GM19395 (cell line): Measurements from ENCODE around the gene LRCH1.
A peak's percentile ranks its signal among the peaks of the same experiment; 100 is the strongest.

Source experiments
- ATAC-seq: cut with Tn5 transposase; IDR thresholded peaks from one replicate; pipeline ENCODE4 v1.9.1; 2021; ENCODE audit warnings: mild to moderate bottlenecking, moderate library complexity; ENCODE audit not compliant: unreplicated experiment

Gene LRCH1

DNA sequence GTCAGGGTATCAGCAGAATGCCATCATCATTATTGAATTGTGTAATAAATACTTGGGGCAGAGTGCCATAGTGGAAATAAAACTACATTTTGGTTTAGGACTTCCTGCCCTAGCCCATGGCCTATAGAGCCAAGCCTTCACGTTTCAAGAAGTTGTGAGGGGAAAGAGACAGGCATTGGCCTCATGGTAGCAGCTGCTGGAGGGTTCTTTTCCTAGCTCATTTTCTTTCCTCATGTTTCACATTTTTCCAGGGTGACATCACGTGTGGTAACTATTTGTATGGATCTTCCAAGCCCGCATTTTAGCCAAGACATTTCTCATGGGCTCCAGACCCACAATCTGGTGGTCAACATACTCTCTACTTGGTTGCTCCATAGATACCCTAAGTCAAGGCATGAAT, 80.4 kb downstream of the LRCH1 start:
- no peak for ATAC-seq

DNA sequence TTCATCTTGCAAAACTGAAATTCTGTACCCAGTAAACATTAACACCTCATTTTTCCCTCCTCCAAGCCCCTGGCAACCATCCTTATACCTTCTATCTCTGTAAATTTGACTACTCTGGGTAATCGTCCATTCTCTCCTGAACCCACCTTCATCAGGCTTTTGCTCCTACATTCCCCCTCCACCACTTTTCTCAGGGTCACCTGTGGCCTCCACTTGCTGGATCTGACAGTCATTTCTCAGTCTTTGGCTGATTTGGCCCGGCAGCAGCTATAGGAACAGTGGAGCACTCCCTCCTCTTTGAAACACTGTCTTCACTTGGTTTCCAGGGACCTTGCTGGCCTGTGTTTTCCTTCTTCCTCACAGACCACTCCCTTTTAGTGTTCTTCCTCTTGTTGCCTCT, 83.5 kb downstream of the LRCH1 start:
- ATAC-seq: no peak

DNA sequence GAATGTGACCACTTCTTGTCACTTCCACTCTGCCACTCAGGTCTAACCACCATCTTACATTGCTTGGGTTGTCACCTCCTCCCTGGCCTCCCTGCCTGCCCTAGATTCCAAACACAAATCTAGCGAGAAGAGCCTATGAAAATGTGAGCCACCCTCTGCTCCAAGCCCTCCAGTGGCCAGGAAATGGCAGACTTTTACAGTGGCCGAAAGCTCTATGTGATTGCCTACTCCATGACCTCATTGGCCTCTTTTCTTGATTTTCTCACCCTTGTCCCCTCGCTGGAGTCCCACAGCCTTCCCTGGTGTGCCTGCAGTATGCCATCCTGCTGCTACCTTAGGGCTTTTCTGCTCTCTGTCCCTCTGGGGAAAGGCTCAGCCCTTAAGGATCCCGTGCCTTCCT, 84.2 kb downstream of the LRCH1 start:
- ATAC-seq: no peak

DNA sequence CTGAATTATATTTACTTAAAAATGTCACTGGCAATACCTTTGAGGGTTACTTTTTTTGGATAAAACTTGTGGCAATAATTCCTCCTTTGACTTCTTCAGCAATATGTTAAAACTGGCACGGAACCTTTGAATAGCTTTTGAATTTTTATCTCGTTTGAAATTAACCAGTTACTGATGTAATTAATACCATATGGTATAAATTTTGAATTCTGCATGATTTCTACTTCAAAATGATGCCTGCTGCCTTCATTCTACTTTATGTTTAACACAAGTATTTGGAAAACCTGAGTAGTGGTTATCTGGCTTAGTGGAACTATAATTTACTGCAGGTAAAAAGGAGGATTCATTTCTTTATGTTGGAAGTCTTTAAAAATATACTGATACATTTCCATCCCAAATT, 85.3 kb downstream of the LRCH1 start:
- ATAC-seq: no peak

DNA sequence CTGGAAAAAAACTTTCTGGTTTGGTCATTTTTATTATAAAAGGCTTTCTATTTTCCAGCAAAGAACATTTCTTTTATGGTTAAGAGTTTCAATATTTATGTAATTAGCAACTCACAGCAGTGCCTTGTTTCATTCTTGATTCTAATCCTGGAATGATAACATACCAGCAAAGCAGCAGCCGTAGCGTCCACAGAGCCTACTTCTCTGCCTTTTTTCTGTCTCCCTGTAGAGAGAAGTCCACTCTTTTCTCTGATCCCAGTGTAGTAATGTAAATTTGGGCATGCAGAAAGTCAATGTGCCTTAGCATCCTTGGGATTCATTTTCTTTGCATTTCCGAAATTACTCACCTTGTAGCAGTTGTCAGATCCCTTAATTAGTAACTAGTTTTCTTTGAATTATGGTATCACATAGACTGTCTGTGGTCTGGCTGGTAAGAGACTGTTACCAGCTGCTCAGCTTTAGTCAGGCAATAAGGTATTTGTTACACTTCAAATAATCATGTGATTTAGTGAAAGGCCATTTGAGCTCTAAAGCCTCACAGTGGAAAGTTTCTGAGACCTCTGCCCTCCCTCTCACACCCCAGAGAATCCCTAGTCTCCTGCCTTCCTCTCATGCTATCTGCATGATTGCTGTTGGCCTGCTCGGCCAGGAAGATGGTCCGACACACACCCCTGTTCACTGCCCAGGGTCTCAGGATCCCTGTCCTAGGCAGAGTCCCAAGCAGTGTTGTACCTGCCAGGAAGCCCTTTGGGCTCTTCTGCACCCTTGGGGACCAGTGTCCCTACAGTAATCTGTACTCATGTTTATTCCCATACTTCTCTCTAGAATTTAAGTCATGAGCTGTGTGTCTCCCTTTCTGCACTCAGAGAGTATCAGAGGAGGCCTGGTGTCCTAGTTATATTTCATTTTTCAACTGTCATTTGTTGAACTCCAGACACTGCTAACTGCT, 86.3 kb downstream of the LRCH1 start:
- ATAC-seq: peak; percentile 92

DNA sequence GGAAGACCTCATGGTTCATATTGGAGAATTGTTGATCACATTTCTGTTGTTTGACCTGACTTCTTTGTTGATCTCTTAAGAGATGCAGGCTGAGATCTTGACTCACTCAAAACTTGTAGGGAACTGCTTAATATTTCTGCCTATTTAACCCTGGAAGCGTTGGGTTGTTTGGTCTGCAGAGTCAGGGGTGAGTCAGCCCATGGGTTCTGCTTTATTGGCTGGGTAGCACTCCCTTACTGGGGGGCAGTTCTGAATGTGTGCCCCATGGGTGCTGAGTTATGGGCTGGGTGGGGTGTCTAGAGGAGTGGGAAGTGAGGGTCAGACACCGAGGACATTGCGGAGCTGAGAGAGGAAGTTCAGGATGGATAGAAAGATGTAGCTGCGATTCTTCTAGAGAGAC, 87.9 kb downstream of the LRCH1 start:
- no peak for ATAC-seq

DNA sequence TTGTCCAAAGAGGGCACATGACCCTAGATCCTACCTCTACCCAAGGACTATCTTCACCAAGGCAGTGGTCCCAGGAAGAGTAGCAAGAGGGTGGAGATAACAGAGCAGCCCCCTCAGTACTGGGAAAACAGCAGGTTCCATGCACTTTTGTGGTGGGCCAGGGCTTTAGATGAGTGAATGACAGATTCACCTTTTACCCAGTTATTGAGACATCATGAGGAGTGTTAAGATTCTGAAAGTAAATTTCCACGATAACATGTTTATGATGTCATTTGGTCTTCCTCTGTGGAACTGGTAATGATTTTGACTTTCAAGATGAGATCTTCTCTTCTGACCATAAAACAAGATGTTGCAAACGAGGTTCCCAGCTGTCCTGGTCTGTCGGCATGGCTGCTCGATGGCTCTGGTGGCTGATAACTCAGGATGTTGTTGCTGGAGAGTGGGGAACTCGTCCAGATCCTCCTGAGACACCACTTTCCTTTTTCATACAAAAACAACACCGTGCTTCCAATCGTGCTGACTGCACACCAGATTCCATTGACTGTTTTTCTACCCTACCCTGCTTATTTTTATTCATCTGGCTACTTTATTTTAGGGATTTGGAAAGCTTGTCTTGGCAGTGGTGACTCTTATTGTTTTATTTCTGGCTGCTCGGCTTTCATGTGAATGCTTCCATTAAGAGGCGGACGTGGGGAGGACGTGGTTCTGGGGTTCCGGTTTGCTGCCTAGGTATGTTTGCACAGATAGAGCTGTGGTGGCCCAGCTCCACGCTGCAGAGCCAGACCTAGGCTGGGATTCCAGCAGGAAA, 88.5 kb downstream of the LRCH1 start:
- ATAC-seq: no peak

DNA sequence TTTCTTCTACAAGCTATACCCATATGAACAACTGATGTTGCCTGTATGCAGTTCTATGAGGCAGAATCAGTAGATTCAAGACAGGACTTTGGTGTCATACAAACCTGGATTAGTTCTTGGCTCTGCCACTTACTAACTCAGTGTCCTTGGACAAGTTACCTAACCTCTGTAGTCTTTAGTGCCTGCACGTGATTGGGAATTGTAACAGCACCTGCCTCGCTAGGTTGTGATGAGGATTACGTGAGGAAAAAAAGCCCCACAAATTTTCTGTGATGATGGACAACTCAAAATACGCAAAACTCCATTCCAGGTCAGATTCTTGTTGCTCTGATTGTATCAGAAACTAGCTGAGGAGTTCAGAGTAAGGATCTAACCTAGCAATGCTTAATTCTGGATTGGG, 89.3 kb downstream of the LRCH1 start:
- ATAC-seq: no peak

DNA sequence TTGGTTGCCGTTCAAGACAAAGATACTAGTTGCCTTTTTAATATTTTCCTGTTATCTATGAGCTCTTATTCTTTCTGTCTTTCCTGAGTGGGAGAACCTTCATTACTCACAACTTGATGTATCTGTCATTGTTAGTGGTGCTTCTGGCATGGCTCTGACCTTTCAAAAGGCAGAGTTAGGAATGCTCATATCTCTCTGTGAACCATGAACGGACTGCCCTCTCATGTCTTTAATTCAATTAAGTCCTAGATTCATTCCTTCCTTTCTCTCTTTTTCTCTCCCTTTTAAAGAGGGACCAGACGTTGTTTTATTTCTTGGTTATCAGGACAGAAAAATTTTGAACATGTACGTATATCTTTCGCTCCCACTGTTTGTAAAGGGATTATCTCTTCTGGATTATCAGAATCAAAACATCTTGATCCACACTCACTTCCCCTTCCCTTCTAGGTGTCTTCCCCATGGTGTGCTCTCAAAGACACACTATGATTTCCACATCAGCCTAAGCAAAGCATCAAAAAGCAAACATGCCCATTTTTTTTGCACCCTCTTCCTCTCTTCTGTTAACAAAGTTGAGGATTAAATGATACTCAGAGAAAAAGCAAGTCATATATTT, 90.3 kb downstream of the LRCH1 start:
- ATAC-seq: no peak

DNA sequence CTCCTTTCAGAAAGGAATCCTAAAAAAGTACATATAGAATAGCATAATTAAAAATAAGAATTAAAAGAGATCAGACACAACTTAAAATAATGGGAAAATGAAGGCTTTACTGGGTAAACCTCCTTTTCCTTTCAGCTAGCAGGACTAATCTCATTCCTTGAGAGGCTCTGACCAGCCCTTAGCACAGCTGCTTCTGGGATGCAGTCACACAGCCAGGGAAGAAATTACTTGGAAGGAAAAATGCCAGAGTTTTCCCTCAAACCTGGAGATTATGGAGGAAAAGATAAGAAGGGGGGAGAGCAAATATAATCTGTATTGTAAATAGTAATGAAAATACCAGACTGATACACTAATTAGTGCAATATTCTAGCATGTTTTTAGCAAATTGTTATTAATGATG, 91.8 kb downstream of the LRCH1 start:
- ATAC-seq: no peak

DNA sequence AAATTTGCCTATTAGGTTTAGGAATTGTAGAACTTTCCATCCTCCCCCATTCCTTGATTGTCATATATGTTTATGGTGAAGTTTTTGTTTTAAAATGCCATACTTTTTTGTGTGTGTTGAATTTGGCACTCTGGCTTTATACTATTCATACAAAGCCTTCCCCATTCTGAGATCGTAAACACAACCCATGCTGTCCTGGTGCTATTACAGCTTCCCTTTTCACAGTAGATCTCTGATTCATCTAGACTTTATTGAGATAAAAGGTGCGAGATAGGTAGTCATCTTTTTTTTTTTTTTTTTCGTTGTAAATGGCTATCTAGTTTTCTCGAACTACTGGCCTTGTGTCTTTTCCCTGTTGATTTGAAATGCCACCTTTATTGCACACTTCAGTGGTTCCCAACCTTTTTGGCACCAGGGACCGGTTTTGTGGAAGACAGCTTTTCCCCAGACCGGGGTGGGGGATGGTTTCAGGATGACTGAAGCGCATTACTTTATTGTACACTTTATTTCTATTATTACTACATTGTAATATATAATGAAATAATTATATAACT, 94.6 kb downstream of the LRCH1 start:
- ATAC-seq: no peak

DNA sequence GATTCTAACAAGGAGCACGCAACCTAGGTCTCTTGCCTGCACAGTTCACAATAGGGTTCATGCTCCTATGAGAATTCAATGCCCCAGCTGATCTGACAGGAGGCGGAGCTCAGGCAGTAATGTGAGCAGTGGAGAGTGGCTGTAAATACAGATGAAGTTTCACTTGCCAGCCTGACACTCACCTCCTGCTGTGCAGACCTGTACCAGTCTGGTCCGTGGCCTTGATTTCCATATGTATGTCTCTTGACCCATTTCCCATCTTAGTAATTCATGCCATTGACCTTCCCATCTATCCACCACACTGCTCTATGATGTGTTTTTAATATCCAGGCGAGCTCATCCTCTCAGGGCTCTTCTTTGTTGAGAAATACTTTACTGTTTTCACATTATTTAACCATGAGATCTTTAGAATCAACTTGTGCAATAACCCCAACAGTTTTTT, 95.2 kb downstream of the LRCH1 start:
- ATAC-seq: peak; percentile 80

DNA sequence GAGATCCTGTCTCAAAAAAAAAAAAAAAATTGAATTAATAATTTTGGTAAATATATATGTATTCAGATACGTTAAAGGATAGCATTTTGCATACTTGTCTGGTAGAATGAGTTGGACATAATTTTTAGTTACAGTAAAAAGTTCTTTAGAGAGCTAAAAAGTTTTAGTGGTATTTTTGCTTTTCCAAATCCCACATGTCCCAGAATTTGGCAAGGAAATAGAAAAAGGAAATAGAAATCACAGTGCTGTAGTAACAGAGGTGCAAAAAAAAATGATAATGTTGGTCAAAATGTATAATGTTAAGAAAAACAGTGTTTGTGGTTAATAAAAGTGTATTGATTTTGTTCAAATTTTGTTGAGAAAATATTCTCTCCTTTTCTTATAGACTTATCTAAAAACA, 96.8 kb downstream of the LRCH1 start:
- ATAC-seq: no peak

DNA sequence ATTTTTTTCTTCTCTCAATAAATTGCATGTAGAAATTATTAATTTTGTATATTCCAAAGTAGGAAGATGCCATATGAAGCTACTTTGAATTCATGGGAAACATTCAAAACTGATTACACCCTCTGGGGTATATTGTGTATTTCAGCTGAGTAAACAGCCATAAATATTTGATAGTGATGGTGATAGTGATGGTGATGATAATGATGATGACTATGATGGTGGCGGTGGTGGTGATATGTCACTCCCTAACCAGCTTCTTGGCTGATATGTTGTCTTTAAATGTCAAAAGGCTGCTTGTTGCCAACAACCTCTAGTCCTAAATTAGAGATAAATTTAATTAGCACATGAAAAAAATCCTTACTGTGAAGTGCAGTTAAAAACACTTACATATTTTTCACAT, 102.0 kb downstream of the LRCH1 start:
- ATAC-seq: no peak

DNA sequence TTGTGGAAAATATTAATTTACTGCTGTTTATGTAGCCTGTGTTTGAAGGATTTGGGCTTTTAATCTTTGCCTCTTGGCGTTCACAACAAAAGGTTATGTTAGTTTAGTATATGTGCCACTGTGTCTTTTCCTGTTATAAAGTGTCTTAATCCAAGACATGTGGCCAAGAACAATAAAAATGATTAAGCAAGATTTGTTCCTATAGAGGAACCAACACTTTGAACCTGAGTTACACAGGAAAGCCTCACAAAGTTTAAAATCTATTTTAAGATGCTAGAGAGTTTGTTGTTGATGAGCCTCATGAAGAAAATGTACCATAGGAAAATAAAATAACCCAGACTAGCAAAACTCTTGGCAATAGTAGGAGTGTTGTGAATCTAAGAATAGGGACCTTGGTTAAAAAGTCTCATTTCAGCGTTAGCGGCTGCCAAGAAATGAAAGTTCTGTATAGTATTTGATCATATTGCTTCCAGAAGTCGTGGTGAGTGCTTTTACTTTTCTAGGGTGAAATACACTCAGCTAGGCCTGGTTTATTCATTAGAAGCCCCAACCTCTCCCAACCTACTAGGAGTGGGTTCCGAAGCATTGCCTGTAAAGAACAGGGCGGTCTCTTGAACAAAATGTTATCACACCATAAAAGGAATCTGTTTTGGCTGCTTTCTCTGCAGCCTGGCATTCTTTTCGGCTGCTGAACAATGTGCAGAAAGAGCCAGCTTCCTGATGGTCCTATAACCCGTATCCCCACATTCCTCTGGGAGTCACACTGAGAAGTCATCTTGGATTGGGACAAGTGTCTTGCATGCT, 102.6 kb downstream of the LRCH1 start:
- ATAC-seq: no peak

DNA sequence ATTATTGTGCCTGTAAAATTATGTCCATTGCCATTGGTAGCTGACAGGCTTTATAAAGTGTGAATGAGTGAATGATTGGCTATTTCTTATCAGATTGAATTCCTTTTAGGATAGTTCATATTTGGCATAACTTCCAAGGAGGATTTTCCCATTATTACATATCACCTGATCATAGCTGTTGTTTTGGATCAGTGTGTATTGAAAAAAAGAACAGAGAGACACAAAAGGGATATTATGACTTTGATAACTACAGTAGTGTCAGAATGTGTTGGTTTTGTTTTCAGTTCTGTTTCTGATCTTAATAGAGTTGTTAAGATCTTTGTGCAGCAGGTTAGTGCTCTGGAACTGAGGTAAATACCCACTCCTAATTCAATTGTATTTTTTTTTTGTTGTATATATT, 103.8 kb downstream of the LRCH1 start:
- peak; percentile 86 for ATAC-seq

DNA sequence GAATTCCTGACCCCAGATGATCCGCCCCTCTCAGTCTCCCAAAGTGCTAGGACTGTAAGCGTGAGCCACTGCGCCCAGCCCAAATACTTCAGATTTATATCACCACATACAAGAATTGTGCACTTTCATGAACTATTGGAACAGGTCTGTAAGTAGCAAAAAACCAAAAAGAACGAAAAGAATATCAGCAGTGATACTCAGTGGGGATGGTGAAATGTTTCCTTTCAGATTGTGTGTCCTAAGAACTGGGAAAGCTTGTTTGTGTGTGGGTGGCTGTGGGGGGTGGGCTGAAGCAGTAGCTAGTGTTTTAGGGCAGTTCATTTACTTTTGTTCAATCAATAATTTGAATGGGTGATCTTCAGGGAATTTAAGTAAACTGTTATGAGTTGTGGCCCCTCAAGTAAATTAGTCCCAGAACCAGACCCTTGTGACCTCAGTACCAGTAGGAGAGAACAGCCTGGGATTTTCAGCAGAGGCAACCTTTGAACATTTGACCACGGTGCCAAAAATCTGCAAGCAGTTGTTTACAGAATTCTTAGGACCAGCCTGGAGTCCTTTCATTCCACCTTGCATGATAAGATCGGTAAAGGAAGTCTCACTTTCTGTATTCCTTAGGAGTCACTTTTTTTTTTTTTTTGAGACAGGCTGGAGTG, 106.6 kb downstream of the LRCH1 start:
- no peak for ATAC-seq

DNA sequence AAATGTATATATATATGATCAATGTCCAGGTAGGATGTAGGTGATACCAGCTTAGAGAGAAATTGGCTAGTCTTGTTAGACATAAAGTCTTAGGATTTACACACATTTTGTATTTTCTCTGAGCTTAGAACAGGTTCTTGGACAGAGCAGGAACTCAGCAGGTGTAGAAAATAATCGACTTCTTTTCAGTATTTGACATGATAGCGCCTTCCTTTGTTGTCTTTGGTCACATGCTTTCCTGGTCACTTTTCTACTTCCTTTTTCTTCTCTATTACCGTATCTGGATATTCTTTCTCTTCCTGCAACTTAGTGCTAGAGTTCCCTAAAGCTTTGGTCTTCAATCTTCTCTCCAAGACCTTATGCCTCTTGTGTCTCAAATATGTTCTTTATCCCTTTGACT, 107.4 kb downstream of the LRCH1 start:
- ATAC-seq: no peak

DNA sequence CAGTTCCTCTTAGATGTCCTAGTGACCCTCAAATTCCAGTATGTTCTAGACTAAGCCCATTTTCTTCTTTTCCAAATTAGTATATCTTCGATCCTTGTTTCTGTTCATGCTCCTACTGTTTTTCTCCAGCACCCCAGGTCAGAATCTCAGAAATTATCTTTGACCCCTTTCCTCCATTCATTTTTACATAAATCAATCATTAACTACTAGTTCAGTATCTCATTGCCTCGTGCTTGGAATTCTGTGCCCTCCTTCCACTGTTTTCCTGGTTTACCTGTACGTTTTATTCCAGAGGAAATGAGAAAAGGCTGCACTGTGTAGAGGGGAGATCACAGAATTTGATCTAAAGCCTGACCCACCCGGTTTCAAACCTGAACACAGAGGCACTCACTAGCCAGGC, 107.9 kb downstream of the LRCH1 start:
- ATAC-seq: no peak

DNA sequence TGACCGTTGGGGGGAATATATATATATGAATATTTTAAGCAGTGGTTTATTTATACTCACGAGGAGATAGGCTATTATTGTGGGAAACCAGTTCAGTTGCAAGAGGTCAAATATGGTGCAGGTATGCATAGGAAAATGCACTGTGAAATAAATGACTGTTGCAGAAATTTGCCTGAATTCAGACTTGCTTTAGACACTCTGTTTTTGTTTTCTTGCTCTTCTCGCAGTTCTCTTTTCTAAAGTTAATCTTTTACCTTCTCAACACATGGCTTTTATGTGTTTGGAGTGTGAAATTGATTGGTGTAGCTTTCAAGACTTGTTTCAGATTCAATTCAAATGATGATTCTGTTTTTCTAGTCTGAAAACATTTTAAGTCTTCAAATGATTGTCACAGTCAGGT, 109.7 kb downstream of the LRCH1 start:
- peak; percentile 57 for ATAC-seq
